HG02610 (cell line): Measurements from ENCODE around the gene CNTN4.

Experiments
- ATAC-seq: cut with Tn5 transposase; IDR thresholded peaks from one replicate; pipeline ENCODE4 v1.9.1; 2021; ENCODE audit warnings: mild to moderate bottlenecking, moderate library complexity; ENCODE audit not compliant: unreplicated experiment

CNTN4 gene

GRCh38 chr3:2148561-2149340 lies 50.1 kb downstream of the CNTN4 start:
- ATAC-seq: no peak

DNA sequence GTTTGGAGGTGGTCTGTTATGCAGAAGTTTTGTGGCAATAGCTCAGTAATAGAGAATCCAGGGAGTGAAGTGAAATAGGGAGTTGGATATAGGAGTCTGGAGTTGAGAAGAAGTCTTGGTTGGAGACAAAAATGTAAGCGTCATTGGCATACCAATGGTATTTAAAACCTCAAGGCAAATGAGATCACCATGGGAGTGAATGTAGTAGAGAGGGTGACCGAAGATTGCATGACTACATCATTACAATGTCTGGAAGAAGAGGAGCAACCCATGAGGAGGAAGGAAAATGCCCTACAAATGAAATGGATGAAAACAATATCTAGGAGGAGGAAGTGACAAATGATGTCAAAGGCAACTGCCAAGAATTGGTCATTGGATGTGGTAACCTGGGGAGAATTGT lies 54.4 kb downstream of the CNTN4 start:
- ATAC-seq: no peak

DNA sequence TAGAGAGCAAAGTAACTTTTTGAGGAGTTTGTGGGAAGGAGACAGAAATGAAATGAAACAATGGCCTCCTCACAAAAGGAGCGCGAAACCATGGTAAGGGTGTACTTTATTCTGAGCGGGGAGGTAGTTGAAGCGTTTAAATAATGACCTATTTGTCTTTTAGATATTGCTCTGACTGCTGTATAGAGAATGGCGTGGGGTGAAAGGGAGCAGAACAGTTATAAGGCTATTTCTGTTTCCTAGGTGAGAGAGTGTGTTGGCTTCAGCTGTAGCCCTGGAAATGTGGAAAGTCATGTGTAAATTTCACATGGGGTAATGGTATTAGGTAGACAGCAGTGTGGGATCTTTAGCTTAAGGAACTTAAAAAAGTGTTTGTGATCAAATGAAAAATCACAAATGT lies 54.9 kb downstream of the CNTN4 start:
- no peak for ATAC-seq

DNA sequence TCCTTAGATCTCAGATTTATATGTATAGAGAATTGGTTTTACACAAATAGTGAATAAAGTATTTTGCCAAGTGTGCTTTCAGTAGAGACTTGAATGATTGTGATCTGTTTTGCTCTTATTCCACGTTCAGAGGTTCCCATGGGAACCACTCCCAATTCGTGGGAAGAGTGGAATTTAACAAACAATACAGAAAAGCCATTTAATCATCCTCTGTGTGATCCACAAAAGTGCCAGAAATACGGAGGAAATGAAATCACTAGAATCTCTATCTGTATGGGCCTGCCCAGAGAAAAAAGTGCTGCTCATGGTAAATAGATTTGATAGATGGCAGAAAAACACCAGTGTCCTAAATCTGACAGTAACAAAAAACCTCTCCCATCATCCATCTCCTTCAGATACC lies 56.0 kb downstream of the CNTN4 start:
- ATAC-seq: no peak

- peak; percentile 64 for ATAC-seq
Observed at GRCh38 chr3:2156244-2156847, 57.7 kb downstream of the CNTN4 start.

- ATAC-seq: peak; percentile 70
Observed at GRCh38 chr3:2158828-2159227, 60.2 kb downstream of the CNTN4 start.

DNA sequence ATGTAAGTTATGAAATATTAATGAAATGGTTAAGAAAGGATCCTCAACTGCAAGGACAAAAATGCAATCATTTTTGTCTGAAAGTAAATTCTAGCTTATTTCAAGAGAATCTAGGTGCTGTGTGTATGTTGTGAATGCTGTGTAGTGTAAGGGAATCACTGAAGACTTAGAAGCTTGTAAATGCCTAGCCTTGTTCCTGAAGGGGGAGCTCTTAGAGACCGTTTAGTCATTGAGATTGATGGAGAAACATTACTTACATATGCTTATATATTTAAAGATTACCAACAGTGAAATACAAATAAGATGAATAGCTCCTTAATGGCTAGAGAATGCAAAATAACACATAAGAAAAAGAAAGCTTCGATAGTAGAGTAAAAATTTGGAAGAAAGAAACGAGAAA lies 67.9 kb downstream of the CNTN4 start:
- ATAC-seq: no peak

DNA sequence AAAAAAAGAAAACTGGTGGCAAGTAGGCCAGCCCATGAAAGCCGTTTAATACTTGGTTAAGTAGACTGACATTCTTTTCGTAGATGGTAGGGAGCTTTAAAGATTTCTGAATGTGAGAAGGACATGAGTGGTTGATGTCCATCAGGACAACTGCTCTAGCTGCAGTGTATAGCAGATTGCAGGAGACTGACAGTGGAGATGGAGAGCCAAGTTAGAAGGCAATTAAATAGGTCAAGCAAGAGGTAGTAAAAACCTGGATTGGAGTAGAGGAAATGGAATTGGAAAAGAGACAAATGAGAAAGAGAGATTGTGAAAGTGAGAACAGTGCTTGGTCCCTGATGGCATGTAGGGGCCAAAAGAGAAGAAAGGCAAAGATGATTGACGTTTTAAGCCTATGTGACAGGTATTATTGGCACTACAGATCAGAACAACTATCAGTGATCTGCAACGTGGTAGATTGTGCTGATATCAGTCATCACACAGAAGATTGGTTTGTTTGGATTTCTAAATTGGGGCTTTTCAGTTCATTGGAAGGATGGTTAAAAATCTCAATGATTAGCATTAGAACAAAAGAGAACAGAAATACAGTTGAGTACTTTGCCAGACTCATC lies 74.0 kb downstream of the CNTN4 start:
- ATAC-seq: no peak

GRCh38 chr3:2180634-2181033 lies 82.0 kb downstream of the CNTN4 start:
- no peak for ATAC-seq

DNA sequence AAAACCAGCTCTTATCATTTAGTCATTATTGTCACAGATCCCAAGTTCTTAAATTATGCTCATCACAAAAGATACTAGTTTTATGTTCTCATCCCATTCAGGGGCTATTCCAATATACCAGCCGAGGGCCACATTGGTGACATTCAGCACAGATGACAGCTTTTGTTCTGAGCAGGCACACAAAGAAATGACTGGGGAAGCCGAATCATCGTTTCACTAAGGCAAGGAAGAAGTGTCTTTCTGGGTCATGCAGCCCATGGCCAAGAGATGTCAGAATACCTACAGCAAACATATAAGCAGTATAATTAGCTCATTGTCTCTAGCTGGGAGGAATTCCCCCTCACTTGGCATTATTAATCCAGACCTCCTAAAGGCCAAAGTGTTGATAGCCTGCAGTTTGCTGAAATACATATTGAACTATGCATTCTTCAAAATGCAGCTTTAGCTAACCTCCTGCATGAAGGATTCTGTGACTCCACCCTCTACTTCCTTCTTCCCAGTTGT lies 100.2 kb downstream of the CNTN4 start:
- no peak for ATAC-seq

- ATAC-seq: no peak
Observed at GRCh38 chr3:2204054-2204453, 105.4 kb downstream of the CNTN4 start.

DNA sequence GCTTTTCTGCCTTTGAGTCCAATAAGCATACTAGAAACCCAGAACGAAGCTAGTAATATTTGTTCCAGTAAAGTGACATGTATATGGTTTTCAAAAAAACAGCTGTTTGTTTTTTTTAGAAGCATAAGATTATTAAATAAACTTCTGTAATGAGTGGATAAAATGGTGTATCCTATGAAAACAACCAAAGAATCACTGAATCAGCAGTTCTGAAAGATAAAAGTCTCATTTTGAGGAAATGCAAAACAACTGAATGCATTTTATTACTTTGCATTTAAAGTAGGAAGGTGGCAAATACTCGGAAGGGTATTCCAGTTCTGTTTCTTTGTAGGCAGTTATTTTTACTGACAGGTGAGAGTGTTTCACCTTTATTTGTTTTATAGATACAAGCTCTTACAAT lies 107.0 kb downstream of the CNTN4 start:
- ATAC-seq: no peak

DNA sequence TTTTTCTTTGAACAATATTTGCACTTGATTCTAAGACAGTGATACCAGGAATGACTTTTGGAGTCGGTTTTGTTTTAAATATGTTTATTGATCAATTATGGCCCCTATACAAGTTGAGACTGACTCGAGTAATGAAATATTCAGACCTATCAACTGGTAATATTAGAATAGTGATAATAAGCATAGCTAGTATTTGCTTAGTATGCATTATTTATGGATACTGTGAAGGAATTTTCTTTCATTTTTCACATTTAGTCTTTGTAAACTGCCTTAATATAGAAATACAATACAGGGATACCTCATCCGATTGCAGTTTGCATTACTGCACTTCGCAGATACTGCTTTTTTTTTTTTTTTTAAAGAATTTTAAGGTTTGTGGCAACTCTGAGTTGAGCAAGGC lies 107.9 kb downstream of the CNTN4 start:
- ATAC-seq: no peak

GRCh38 chr3:2211568-2211967 lies 112.9 kb downstream of the CNTN4 start:
- no peak for ATAC-seq

GRCh38 chr3:2212206-2212605 lies 113.5 kb downstream of the CNTN4 start:
- no peak for ATAC-seq

DNA sequence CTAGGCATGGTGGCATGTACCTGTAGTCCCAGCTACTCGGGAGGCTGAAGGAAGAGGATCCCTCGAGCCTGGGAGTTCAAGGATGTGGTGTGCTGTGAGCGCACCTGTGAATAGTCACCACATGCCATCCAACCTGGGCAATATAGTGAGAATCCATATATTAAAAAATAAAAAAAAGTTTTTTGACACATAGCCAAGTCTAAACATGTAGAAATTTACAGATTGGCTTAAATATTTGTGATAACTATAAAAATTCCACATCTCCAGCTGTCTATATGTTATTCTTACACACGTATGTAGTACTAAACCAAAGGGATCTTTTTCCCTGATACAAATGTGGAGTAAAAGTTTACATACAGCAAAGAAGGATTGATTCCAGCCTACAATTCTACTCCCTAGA lies 119.7 kb downstream of the CNTN4 start:
- ATAC-seq: no peak

DNA sequence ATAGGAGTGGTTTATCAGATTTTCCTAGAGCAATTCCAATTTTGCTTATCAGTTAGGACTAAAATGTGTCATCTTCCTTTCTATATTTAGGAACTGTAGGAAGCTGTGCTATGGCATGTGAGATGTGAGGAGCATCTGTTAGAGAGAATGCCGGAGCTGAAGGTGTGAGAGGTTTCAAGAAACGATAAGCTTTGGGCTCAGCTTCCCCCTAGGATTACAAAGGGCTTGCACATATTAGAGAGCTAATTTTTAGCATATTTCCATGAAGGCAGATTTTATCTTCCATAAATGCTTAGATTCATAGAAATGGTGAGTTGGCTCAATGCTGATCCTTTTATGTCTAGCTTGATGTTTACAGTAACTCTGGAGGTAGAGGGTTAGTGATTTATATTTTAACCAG lies 120.2 kb downstream of the CNTN4 start:
- ATAC-seq: no peak

- no peak for ATAC-seq
Observed at GRCh38 chr3:2236203-2236602, 137.5 kb downstream of the CNTN4 start.

- no peak for ATAC-seq
Observed at GRCh38 chr3:2244137-2244536, 145.5 kb downstream of the CNTN4 start.

- no peak for ATAC-seq
Observed at GRCh38 chr3:2246873-2247648, 148.4 kb downstream of the CNTN4 start.

- no peak for ATAC-seq
Observed at GRCh38 chr3:2247831-2248230, 149.2 kb downstream of the CNTN4 start.
